Prostate gland (tissue), 2 donors: ENCODE measurements around the gene SHC2. TPM values are rescaled to one million over a fixed set of nuclear protein-coding genes. Genes with fewer than 3 reads are reported as not detected.
"Not testable (repeated sequence)": the region's sequence is repeated elsewhere in the genome, so short reads cannot be mapped to it uniquely, and the experiment has no call there.

Experiments used
- DNase-seq: peaks from one replicate; pipeline ENCODE4 v3.0.0-alpha.2; 2019; ENCODE audit warnings: low spot score
- H3K27ac ChIP-seq, 2 donors: fragments of 200-600 bp; sonication (generic); 2 replicates each; pipeline ENCODE4 v1.5.1; 2017 to 2019
- H3K27me3 ChIP-seq: fragments of 200-600 bp; sonication (generic); replicated peaks from 2 replicates; pipeline ENCODE4 v1.5.1; 2019; ENCODE audit not compliant: insufficient read depth
- H3K36me3 ChIP-seq, 2 donors: fragments of 200-600 bp; sonication (generic); 1 replicate in 1 of 2; 2 replicates in 1 of 2; pipeline versions ENCODE4 v1.5.1 to v1.8.1; 2017 to 2019
- H3K4me1 ChIP-seq: fragments of 200-600 bp; sonication (generic); replicated peaks from 2 replicates; pipeline ENCODE4 v1.5.1; 2019
- H3K4me3 ChIP-seq, 2 donors: fragments of 200-600 bp; sonication (generic); 2 replicates each; pipeline ENCODE4 v1.5.1; 2017 to 2019
- H3K9me3 ChIP-seq: fragments of 200-600 bp; sonication (generic); 2 replicates; pipeline ENCODE4 v1.5.1; 2017
- CTCF ChIP-seq, 4 experiments: fragments of 200-600 bp in 2 of 4; fragments of 450-650 bp in 2 of 4; sonication (generic) in 2 of 4; IDR thresholded peaks; 1 replicate in 3 of 4; 2 replicates in 1 of 4; pipeline ENCODE4 v1.5.1; 2016 to 2019; ENCODE audit warnings: antibody characterized with exemption in 4 of 4, mild to moderate bottlenecking in 2 of 4, moderate library complexity in 2 of 4
- POLR2A ChIP-seq: fragments of 450-650 bp; IDR thresholded peaks from one replicate; pipeline ENCODE4 v1.6.1; 2016; ENCODE audit warnings: antibody characterized with exemption, mild to moderate bottlenecking
- POLR2AphosphoS5 ChIP-seq: sonication (generic); formaldehyde crosslinking; IDR thresholded peaks from one replicate; pipeline ENCODE4 v1.6.1; 2017; ENCODE audit warnings: antibody characterized with exemption
- WGBS: methylation state at CpG from one replicate; pipeline ENCODE4 v1.1.5; 2018; 5-methylcytosine and 5-hydroxymethylcytosine counted together
- intact Hi-C: fragments of 100-400 bp; cut with DNase I; formaldehyde crosslinking; loops from one replicate; pipeline ENCODE4 v1.14.2; 2022
- total RNA-seq, 2 donors: library from RNA; depleted of rRNA; stranded (reverse); fragments of >200 nt; gene quantifications; one replicate each; pipeline ENCODE4 v1.1.0, GENCODE V29; 2016

The SHC2 gene
- total RNA-seq, 2 donors from 2014 or later, result 52.2 to 83.4 TPM

DNA sequence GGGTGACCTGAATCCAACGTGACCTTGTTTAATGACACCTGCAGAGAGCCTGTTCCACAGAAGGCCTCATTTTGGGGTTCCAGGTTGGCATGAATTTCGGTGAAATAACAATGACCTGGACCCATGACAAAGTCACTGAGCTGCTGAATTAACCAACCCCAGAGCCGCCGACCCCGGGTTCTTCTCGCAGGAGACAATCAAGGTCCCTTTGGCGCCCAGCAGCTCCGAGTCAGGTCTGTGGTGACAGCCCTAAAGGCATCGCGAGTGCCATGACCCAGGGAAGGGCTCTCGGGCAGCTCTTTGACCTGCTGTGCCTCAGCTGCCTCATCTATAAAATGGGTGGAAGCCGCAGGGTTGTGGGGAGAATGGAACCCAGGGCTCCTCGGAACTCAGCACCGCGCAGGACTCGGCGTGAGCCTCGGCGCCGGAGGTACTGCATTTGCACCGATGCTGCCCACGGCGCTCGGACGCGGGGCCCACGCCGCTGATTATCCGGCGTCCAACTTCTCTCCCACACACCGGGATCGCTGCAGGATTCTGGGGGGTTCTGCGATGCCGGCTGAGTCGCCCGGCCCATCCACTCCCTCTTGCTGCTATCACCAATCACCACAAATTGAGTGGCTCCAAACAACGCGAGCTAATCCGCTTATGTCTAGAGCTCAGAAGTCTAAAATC lies 5.7 kb downstream of the SHC2 start:
- Histone ChIP-seq H3K4me1 (no peaks in the 10 kb centered on the region), H3K27ac (no peak overlapping the region), H3K27me3 (no peaks in the 10 kb centered on the region), H3K36me3 (no peaks in the 10 kb centered on the region), H3K4me3 (no peak overlapping the region), H3K9me3 (no peaks in the 10 kb centered on the region)
- WGBS, result 95% methylated on average over 39 of the region's 39 CpGs
- TF ChIP-seq CTCF (IDR thresholded peaks at IDR 0.05) (no peak), POLR2A (no peak), POLR2AphosphoS5 (no peak)
- DNase-seq, result no peak
- intact Hi-C loops, result no loop called here

- 94% methylated on average over 22 of the region's 22 CpGs for WGBS
- DNase-seq, result no peak
- H3K4me1 ChIP-seq, result no peaks in the 10 kb centered on the region
- H3K27me3 ChIP-seq, result no peaks in the 10 kb centered on the region
- no peak overlapping the region for H3K27ac ChIP-seq
- H3K4me3 ChIP-seq, result no peak overlapping the region
- H3K36me3 ChIP-seq, result no peaks in the 10 kb centered on the region
- intact Hi-C loops, result no loop called here
- TF ChIP-seq POLR2AphosphoS5, result no peak
- TF ChIP-seq CTCF (IDR thresholded peaks at IDR 0.05), result no peak
- no peak for TF ChIP-seq POLR2A
- no peaks in the 10 kb centered on the region for H3K9me3 ChIP-seq
These were observed 7.2 kb downstream of the SHC2 start for GRCh38 chr19:453606-454005.

GRCh38 chr19:452829-453228 lies 8.0 kb downstream of the SHC2 start:
- H3K4me3 ChIP-seq, result no peak overlapping the region
- no peaks in the 10 kb centered on the region for H3K27me3 ChIP-seq
- no peaks in the 10 kb centered on the region for H3K4me1 ChIP-seq
- no peaks in the 10 kb centered on the region for H3K36me3 ChIP-seq
- intact Hi-C loops, result no loop called here
- no peak for TF ChIP-seq POLR2AphosphoS5
- TF ChIP-seq POLR2A, result no peak
- no peak for TF ChIP-seq CTCF (IDR thresholded peaks at IDR 0.05)
- no peak for DNase-seq
- H3K9me3 ChIP-seq, result no peaks in the 10 kb centered on the region
- no peak overlapping the region for H3K27ac ChIP-seq
- 93% methylated on average over 16 of the region's 16 CpGs for WGBS

DNA sequence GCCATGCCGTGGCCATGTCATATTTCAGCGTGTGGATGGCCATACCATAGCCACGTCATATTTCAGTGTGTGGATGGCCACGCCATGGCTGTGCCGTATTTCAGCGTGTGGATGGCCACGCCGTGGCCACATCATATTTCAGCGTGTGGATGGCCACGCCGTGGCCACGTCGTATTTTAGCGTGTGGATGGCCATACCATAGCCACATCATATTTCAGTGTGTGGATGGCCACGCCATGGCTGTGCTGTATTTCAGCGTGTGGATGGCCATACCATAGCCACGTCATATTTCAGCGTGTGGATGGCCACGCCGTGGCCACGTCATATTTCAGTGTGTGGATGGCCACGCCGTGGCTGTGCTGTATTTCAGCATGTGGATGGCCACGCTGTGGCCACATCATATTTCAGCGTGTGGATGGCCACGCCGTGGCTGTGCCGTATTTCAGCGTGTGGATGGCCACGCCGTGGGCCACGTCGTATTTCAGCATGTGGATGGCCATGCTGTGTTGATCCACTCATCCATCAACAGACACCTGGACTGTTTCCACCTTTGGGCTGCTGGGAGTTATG lies 9.8 kb downstream of the SHC2 start:
- WGBS, result 92% methylated on average over 33 of the region's 33 CpGs
- DNase-seq, intact Hi-C loops: not testable (repeated sequence)

DNA sequence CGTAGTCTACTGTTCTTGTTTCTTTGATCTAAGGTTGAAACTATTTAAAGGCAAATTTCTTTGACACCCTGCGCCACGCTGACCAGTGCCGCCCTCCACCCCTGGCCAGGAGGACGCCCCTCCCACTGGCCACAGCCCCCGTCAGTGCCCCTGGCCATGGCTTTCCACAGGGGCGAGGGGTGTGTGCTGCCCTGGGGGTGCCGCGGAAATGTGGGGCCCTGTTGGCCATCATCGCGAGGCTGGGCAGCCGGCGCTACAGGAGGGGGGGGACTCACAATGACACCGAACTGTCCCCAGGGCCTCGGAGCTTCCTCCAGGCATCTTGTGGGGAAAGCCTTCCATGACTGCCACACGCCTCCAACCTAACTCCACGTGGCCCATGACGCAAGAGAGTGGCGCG lies 10.9 kb downstream of the SHC2 start:
- H3K27ac ChIP-seq, result no peak overlapping the region
- intact Hi-C loops, result no loop called here
- H3K4me1 ChIP-seq, result no peaks in the 10 kb centered on the region
- H3K27me3 ChIP-seq, result no peaks in the 10 kb centered on the region
- DNase-seq, result no peak
- no peaks in the 10 kb centered on the region for H3K36me3 ChIP-seq
- 89% methylated on average over 20 of the region's 20 CpGs for WGBS
- TF ChIP-seq POLR2A (no peak), CTCF (IDR thresholded peaks at IDR 0.05) (no peak), POLR2AphosphoS5 (no peak)
- no peaks in the 10 kb centered on the region for H3K9me3 ChIP-seq
- no peak overlapping the region for H3K4me3 ChIP-seq

More for the DNA sequence above, 9.8 kb downstream of the SHC2 start:
- not testable (repeated sequence) for H3K36me3 ChIP-seq, H3K4me1 ChIP-seq, H3K4me3 ChIP-seq, H3K9me3 ChIP-seq, H3K27me3 ChIP-seq, H3K27ac ChIP-seq
